ENCODE measurements around the gene SYTL5.

SYTL5 gene

DNA sequence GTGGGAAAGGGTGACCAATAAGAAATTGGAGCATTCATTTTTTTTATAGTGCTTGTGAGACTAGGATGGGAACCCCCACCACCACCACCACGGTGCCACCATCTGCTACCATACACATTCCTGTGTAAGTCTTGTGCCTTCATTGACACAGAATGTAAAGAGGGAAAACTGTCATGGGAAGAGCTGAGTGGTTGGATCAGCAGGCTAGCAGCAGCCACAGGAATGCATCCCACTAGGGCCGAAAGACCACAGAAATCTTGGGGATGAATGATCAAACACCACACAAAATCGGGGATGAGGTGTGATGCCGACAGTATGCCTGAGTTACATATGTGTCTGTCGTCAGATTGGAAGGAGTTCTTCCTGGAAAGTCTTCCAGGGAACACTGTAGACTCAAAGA, 145.1 kb downstream of the SYTL5 start:
- no peak for DNase-seq

DNA sequence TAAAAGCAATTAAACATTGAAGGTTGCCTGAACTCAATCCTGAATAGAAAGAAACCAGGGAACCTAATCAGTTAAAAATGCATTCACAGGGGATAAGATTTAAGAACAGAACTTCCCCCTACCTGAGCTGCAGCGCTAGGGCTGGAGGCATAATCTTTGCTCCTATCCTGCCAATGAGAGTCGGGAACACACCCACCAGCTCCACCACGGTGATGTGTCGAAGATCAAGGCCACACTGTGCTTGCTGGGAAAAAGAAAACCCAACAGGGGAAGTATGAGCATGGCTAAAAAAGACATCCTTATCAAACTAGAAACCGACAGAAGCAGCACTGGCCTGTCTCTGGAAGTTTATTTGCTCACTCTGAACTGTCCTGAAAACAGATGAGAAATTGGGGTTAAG, 148.0 kb downstream of the SYTL5 start:
- DNase-seq = no peak

DNA sequence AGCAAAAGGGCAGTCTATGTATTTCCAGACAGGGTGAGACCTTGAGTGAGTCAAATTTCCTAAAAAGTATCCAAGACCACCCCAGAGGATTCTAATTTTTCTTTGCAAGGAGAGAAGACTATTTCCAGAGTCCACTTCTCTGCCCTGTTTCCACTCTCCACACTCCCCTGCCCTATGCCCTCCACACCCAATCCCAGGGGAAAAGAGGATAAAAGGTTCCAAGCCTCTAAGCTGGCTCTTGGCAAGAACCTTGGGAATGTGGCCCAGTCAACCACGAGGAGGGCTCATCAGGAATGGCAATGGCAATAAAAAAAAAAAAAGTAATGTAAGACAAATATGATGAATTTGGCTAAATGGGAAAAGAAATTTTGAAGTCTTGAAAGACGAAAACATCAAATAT, 148.5 kb downstream of the SYTL5 start:
- DNase-seq = no peak

DNA sequence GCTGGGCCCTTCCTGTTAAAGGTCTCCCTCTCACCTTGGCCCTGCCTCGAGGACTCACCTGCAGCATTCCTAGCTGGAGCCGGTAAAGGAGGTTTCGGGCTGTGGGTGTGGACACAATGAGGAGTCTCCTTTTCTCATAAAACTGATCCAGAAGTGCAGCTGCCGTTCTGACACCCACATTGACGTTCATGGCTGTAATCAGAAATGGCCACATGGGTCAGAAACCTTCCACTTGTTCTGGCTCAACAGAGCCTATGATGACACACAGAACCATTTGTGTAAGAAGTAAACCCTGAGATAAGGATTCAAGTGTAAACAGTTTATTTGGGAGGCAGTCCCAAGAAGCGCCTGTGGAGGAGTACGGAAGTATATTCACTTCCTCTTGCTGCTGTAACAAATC, 150.5 kb downstream of the SYTL5 start:
- DNase-seq = no peak

- DNase-seq = no peak
Measured at GRCh38 chrX:38163193-38163592, 156.8 kb downstream of the SYTL5 start.

GRCh38 chrX:38165023-38165422, 158.7 kb downstream of the SYTL5 start:
- DNase-seq = no peak

- DNase-seq = no peak
Measured at GRCh38 chrX:38166478-38167083, 160.2 kb downstream of the SYTL5 start.

GRCh38 chrX:38170556-38170955, 164.2 kb downstream of the SYTL5 start:
- DNase-seq = no peak

DNA sequence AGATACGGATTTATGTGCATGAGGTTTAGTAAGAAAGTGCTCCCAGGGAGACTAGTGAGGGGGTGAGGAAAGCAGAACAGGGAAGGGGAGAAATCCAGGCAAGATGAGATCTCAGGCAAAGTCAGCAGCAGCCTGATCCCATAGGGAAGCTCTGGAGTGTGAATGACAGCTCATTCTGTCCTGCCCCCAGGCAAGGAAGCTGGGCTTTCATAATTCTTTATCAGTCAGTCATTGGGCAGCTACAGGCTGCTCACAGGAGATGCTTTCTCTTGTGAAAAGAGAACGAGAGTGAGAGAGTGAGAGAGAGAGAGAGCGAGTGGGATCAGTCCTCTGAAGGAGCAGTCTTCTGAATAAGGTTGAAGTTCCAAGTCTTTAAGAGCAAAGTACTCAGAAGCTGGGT, 166.2 kb downstream of the SYTL5 start:
- DNase-seq = no peak

DNA sequence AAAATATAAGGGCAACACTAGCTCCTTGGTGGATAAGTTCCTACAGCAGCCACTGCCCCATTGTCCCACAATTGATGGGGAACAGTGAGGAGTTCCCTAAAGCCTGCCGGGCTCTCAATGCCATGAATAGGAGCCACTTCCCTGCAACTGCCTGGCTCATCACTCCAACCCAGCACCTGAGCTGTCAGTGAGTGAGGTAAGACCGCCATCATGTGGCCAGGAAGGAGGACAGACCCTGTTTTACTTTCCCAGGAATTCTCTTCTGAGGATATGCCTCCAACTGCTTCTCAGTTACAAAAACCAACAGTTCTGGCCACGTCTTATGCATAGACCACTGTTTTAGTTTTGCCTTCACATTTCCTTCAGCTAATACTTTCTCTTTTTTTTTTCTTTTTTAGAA, 168.8 kb downstream of the SYTL5 start:
- no peak for DNase-seq

DNA sequence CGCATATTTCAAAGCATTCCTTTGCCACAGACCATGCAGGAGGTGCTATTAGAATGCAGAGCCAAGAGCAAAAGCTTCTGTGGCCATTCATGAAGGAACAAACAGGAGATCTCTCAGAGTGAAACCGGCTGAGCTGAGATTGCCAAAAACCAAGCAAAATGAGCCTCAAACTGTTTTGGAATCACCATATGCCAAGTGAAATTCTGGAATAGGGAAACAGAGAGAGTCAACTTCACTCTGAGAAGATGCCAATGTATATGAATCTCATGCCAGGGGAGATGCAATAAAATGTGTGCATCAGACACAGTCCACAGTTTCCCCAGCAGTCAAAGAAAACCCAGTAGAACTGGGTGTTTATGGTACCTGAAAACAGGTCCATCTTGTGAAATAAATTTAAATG, 172.0 kb downstream of the SYTL5 start:
- no peak for DNase-seq

Data from GOT3 (cell line).